ENCODE data around the gene MBD3L3. TPM values are rescaled to one million over a fixed set of nuclear protein-coding genes. Genes with fewer than 3 reads are reported as not detected.

Gene MBD3L3
- total and polyA plus RNA-seq, 9 of the 15 experiments (the other 6 are each of a cell fraction or from before 2014, with no cell fraction given), result not detected

DNA sequence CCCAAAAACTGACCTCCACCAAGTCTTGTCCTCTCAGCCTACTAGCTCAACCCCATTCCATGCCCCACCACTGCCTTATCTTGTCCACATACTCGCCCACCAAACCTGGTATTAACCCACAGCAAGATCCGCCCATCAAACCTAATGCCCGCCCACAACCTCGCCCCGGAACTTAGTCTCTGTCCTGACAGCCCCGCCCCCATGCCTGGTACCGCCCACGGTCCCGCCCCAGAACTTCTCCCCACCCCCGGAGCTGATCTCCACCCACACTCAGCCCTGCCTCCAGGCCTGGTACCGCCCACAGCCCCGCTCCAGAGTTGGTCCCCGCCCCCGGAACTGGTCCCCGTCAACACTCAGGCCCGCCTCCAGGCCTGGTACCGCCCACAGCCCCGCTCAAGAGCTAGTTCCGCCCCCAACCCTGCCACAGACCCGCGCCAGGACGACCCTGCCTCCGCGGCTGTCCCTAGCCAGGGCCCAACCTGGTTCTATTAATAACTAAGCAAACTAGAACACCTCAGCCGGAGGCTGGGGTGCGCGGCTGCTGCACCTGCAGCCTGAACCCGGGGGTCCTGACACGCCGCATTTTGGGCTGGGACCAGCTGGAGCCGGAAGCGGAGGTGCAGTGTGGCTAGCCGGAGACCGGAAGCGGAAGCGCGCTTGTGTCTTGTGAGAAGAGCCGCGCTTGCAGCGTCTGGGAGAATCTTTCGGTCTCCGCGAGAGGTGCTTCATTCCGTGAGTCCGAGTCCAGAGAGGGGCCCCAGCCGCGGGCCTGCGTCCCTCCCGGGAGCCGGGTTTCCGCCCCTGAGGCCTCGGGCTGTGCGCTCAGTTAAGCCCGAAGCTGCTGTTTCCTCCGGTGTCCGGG is 10.8 kb upstream of the MBD3L3 start, which contains the start of gene ZNF557 (continued):
- TF ChIP-seq, protein P1, sequence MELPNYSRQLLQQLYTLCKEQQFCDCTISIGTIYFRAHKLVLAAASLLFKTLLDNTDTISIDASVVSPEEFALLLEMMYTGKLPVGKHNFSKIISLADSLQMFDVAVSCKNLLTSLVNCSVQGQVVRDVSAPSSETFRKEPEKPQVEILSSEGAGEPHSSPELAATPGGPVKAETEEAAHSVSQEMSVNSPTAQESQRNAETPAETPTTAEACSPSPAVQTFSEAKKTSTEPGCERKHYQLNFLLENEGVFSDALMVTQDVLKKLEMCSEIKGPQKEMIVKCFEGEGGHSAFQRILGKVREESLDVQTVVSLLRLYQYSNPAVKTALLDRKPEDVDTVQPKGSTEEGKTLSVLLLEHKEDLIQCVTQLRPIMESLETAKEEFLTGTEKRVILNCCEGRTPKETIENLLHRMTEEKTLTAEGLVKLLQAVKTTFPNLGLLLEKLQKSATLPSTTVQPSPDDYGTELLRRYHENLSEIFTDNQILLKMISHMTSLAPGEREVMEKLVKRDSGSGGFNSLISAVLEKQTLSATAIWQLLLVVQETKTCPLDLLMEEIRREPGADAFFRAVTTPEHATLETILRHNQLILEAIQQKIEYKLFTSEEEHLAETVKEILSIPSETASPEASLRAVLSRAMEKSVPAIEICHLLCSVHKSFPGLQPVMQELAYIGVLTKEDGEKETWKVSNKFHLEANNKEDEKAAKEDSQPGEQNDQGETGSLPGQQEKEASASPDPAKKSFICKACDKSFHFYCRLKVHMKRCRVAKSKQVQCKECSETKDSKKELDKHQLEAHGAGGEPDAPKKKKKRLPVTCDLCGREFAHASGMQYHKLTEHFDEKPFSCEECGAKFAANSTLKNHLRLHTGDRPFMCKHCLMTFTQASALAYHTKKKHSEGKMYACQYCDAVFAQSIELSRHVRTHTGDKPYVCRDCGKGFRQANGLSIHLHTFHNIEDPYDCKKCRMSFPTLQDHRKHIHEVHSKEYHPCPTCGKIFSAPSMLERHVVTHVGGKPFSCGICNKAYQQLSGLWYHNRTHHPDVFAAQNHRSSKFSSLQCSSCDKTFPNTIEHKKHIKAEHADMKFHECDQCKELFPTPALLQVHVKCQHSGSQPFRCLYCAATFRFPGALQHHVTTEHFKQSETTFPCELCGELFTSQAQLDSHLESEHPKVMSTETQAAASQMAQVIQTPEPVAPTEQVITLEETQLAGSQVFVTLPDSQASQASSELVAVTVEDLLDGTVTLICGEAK (IDR thresholded peaks at IDR 0.05), result peak; percentile 97
- TF ChIP-seq, protein P1 (CRISPR knock-in tag; IDR thresholded peaks at IDR 0.05), result no peak
- TF ChIP-seq RBFOX2 (IDR thresholded peaks at IDR 0.05; ENCODE audit: low read depth, low read length) (peak; percentile 93), ZBTB7A (IDR thresholded peaks at IDR 0.05; ENCODE audit: borderline replicate concordance, control insufficient read depth, low read depth, low read length) (peak; percentile 61; the same call in 1 of the 2 replicates), EP400 (IDR thresholded peaks at IDR 0.05) (peak; percentile 95), POLR2H (tag; IDR thresholded peaks at IDR 0.05; ENCODE audit: low read depth) (peak; percentile 76), MBD2 (IDR thresholded peaks at IDR 0.05; ENCODE audit: borderline replicate concordance, low read depth) (peak; percentile 23; the same call in 1 of the 2 replicates), ATF7 (IDR thresholded peaks at IDR 0.05) (peak; percentile 75), SIN3A (IDR thresholded peaks at IDR 0.05; ENCODE audit: borderline replicate concordance in 2 of 2, control insufficient read depth in 1 of 2, low read depth in 2 of 2, low read length in 2 of 2) (peak; percentile 86 to 96; a peak in 3 of 4 replicates), CTBP1 (IDR thresholded peaks at IDR 0.05; ENCODE audit: borderline replicate concordance) (peak; percentile 66; the same call in 1 of the 2 replicates)
- TF ChIP-seq, protein P2, sequence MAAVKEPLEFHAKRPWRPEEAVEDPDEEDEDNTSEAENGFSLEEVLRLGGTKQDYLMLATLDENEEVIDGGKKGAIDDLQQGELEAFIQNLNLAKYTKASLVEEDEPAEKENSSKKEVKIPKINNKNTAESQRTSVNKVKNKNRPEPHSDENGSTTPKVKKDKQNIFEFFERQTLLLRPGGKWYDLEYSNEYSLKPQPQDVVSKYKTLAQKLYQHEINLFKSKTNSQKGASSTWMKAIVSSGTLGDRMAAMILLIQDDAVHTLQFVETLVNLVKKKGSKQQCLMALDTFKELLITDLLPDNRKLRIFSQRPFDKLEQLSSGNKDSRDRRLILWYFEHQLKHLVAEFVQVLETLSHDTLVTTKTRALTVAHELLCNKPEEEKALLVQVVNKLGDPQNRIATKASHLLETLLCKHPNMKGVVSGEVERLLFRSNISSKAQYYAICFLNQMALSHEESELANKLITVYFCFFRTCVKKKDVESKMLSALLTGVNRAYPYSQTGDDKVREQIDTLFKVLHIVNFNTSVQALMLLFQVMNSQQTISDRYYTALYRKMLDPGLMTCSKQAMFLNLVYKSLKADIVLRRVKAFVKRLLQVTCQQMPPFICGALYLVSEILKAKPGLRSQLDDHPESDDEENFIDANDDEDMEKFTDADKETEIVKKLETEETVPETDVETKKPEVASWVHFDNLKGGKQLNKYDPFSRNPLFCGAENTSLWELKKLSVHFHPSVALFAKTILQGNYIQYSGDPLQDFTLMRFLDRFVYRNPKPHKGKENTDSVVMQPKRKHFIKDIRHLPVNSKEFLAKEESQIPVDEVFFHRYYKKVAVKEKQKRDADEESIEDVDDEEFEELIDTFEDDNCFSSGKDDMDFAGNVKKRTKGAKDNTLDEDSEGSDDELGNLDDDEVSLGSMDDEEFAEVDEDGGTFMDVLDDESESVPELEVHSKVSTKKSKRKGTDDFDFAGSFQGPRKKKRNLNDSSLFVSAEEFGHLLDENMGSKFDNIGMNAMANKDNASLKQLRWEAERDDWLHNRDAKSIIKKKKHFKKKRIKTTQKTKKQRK (IDR thresholded peaks at IDR 0.05; ENCODE audit: borderline replicate concordance, low read depth, low read length), result no peak
- TF ChIP-seq, protein P3, sequence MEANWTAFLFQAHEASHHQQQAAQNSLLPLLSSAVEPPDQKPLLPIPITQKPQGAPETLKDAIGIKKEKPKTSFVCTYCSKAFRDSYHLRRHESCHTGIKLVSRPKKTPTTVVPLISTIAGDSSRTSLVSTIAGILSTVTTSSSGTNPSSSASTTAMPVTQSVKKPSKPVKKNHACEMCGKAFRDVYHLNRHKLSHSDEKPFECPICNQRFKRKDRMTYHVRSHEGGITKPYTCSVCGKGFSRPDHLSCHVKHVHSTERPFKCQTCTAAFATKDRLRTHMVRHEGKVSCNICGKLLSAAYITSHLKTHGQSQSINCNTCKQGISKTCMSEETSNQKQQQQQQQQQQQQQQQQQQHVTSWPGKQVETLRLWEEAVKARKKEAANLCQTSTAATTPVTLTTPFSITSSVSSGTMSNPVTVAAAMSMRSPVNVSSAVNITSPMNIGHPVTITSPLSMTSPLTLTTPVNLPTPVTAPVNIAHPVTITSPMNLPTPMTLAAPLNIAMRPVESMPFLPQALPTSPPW (CRISPR knock-in tag; IDR thresholded peaks at IDR 0.05), result peak; percentile 54; the same call in 1 of the 2 replicates

Data from K562 (cell line).